HG02884 (cell line): Measurements from ENCODE around the gene OR52R1.
"Not testable (repeated sequence)": the region's sequence is repeated elsewhere in the genome, so short reads cannot be mapped to it uniquely, and the experiment has no call there.

Source experiments
- ATAC-seq: cut with Tn5 transposase; IDR thresholded peaks from one replicate; pipeline ENCODE4 v1.9.1; 2021; ENCODE audit warnings: mild to moderate bottlenecking, moderate library complexity; ENCODE audit not compliant: unreplicated experiment

OR52R1 gene

DNA sequence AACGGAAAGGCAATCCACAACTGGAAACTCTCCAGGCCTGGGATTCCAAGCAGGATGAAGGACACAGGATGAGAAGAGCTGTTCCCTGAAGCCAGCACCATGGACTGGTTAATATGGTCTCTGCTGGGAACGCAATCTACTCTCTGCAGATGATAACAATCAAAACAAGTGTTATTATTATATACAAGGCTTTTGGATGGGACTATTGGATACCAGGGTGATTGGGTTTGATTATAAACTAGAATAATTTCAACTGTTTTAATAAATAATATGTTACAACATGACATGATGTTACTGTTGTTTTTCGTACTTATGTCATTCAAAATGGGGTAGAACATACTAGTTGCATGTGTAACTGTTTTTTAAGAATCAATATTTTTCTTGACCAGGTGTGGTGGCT lies at the start of gene OR52R1:
Gene OR52R1, minus strand, starts transcription at position 101 of the 400 bp plus-strand sequence. Its CDS starts 0 bp downstream, at position 101.
- ATAC-seq = no peak

DNA sequence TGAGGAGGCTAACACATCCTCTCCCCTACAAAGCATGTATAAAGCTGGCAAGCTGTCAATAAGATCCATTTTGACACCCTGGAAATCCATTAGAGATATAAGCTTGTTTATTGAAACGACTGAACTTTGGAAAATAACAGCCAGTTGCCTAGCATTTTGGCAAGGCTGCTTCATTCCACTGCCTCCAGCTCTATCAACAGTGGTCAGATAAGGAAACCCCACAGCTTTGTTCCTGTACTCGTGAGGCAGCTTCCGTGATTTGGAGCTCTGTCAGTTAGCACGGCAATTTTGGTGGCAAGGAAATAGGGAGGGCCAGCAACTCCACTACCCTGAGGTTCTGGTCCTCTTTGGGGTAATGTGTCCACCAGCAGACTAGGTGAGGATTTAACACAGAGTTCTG lies 46.9 kb upstream of the OR52R1 start:
- no peak for ATAC-seq

DNA sequence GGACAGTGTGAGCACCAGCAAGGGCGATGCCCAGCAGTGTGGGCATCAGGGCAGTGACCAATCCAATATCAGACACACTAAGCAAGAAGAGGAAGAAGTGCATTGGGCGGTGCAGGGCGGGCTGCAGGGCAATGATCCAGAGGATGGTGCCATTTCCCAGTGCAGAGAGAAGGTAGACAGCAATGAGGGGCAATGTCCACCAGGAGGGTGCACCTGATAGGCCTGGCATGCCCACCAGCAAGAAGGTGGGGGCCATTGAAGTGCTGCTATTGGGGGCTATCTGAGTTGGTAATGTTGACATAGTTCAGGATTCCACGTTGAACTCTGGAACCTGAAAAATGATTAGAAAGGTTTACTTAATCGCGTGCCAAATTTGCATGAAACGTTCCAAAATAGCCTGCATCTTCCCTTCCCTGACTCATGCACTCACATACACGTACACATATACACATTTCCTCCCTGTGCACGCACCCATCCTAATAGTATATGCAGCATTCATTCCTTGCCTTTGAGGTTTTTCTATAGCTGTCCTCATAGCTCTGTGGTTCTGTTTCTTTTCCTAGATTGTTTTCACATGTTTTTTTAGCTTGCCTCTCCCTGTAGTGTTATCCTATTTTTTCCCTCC lies 44.8 kb upstream of the OR52R1 start, which contains the start of gene OR51S1:
Gene OR51S1, minus strand, starts transcription at position 301 of the 625 bp plus-strand sequence. Its CDS starts 0 bp downstream, at position 301.
- no peak for ATAC-seq

- ATAC-seq = no peak
Observed at GRCh38 chr11:4839851-4840549, 35.8 kb upstream of the OR52R1 start.

DNA sequence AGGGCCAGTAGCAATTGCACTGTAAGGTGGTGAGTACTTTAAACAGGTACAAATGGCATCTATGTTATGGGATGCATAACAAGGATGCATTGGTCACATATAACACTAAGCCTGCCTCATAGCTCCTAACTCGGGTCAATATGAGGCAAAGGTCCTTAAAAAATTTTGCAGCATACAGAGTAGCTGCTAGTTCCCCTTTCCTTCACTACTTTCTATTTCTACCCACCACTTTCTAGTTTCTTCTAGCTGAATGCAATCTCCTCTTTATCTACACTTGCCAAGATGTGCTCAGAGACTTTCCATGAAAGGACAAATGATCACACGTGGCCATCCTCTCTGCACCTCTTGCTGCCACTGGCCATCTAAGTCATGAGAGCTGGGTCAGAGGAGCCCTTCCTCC lies 26.7 kb upstream of the OR52R1 start:
- ATAC-seq = no peak

GRCh38 chr11:4830346-4830745 lies 26.2 kb upstream of the OR52R1 start:
- no peak for ATAC-seq

- ATAC-seq = no peak
Observed at GRCh38 chr11:4826425-4826824, 22.2 kb upstream of the OR52R1 start.

GRCh38 chr11:4825132-4825531 lies 21.0 kb upstream of the OR52R1 start:
- ATAC-seq = no peak

GRCh38 chr11:4821021-4821420 lies 16.8 kb upstream of the OR52R1 start, which contains the start of gene OR51F2:
TSS of gene OR51F2 (plus strand) at chr11:4821321. CDS start at chr11:4821422, 101 bp downstream.
- no peak for ATAC-seq

DNA sequence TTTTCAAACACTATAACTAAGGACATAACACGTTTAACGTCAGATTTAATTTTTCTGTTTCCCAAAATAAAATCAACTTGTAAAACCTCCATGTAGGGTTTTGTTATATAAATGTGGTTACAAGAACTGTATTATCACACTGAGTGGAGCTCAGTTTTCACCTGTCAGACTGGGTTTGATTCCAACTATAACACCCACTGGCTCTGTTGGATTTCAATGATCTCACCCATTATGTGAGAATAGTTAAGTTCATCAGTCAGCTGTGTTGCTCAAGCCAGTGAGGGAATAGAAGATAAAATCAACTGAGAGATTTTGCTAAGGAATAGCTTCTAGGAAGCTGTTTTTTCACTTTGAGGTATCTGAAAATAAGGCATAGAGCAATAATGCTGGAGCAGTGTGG lies 5.1 kb upstream of the OR52R1 start:
- ATAC-seq = no peak

DNA sequence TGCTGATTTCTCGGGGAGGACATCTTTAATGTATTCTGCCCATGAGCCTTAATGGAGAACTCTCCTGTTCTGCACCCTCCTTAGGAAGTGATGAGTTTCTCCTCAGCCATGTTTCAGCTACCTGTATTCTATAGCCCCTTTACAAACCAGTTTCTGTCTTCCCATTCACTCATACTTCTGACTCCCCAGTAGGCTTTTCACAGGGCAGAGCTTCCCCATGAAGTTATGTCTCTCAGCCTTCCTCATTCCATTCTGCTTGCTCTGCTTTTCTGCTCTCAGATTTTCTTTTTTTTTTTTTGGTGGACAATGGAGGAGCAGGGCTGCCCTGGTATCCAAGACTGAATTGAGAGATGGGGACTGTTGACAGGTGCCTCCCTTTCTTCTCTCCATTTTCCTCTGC lies 4.3 kb upstream of the OR52R1 start:
- ATAC-seq = no peak

GRCh38 chr11:4801316-4801715 lies 2.9 kb downstream of the OR52R1 start:
- not testable (repeated sequence) for ATAC-seq

DNA sequence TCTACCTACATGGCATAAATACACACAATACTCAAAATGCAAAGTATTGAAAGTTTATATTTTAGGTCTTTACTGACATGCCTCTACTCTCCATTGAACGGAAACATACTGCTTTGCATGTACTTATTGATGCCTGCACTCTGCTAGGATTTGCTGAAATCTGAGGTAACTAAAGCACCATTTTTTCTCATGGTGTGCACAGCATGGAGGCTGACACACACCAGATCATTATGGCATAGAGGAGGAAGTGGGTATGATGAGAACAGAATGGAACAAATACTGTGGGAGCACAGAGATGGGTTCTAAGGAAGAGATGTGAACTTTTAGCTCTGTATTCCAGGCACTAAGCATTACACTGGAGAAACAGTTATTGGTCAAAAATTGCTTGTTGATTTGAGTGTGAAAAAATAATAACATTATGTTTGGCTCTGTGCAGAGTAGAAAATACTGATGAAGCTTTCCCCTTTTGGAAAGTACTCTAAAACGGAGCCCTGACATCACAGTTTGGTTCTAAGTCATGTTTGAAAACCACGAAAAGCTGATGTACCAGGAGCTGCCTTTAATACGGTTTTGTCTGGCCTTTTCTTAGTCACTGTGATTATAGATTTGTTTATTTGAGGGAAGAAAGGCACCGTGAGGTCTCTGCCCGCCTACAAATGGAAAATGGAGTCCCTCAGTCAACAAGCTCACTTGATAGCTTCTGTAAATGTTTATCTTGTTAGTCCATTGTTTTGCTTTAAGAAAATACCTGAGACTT lies 5.6 kb downstream of the OR52R1 start:
- ATAC-seq = no peak

- ATAC-seq = no peak
Observed at GRCh38 chr11:4797206-4797605, 7.0 kb downstream of the OR52R1 start.

- ATAC-seq = no peak
Observed at GRCh38 chr11:4782454-4782853, 21.7 kb downstream of the OR52R1 start.

DNA sequence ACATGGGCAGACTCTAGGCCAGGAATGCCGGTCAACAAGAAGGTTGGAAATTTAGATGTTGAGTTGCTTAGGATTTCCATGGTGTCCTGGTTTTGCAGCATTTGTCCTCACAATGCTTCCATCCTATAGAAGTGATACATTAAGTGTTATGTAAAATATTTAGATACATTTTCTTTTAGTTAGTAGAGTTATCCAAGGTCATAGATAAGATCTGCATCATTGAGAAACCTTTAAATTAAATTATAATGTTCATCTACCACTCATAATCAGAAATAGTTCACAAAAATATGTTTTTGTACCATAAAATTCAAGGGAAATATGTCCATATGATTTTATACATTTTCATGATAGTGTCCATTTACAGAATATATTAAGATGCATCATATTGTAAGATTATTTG lies 34.3 kb downstream of the OR52R1 start, which contains the start of gene OR51F1:
Gene OR51F1, minus strand, starts transcription at position 101 of the 400 bp plus-strand sequence. Its CDS starts 0 bp downstream, at position 101.
- no peak for ATAC-seq

GRCh38 chr11:4768094-4768493 lies 36.1 kb downstream of the OR52R1 start:
- ATAC-seq = no peak

GRCh38 chr11:4766420-4767043 lies 37.6 kb downstream of the OR52R1 start:
- no peak for ATAC-seq

DNA sequence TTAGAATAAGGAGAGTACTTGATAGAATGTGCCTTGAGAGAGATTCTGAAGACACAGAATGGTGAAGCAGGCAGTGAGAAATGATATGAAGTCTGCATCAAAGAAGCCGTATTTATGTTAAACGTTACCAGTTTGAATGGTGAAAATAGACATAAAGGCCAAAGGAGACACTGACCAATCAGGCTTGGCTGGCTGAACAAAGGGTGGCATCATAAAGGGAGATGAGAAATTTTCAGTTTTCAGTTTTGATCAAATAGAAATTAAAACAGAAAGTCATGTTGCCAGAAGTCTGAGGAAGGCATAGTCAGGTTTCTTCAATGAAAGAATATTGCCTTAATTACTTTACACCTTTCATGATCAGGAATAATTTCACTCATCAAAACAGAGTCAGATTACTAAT lies 41.1 kb downstream of the OR52R1 start:
- ATAC-seq = no peak
